ENCODE results near the gene STK24.

Gene STK24

DNA sequence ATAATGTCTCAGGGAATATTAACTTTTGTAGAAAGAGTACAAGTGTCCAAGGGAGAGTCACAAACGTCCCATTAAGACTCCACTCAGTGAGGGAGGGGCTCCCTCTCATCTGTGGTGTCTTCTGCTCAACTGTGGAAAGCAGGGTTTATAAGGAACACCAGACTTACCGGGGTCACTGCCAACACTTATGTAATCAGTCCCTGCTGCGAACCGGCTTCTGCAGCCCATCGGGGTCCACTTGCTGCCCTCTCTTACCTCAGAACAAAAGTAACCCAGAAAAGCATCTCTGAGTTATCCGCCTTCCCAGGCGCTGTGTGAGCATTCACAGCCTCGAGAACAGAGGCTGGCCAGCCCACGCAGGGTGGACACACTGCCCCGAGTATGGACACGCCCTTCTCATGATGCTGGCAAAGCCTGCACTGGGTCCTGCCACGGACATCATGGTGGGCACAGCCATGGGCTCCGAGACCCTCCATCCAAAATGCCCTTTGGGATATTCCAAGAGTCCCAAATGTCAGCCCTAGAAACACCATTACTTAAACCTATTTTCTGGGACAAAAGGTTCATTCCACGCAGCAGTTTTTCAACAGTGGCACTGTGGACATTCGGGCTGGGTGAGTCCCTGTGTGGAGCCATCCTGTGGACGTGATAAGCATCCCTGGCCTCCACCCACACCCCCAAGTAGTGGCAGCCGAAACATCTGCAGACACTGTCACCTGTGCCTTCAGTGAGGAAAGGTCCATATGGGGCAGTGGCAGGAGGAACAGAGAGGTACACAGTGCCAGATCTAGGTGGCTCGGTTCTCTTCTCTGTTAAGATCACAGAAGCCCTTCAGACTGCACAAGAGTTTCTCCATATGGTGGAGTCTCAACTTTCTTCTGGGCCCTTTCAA lies 63.9 kb downstream of the STK24 start:
- DNase-seq (ENCODE audit: low read depth, low spot score): no peak

DNA sequence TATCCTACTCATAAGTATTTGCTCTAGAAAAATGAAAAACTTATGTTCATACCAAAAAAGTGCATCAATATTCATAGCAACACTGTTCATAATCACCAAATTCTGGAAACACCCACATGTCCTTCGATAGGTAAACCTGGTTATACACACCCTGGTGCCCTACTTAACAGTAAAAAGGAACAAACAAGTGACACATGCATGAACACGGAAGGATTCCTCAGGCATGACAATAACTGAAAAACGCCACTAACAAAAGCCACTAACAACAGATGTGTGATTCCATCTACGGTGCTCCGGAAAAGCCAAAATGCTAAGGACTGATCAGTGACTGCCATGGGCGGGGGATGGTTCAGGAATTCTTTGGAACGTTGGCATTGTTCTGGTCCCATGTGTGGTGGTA lies 65.5 kb downstream of the STK24 start:
- no peak for DNase-seq (ENCODE audit: low read depth, low spot score)

DNA sequence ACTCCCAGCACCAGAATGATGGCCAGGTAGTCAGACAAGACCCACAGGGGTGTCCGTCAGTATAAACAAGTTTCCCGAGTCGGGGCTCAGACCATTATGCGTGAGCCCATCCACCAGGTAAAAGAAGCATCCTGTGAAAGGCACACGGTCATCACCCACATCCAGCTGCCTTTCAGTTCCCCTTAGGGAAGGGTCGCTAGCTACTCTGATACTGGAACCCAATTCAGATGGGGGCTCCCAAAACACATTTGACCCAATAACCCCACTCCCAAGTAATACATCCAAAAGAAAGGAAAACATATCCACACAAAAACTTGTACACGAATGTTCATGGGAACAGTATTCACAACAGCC lies 66.8 kb downstream of the STK24 start:
- no peak for DNase-seq (ENCODE audit: low read depth, low spot score)

DNA sequence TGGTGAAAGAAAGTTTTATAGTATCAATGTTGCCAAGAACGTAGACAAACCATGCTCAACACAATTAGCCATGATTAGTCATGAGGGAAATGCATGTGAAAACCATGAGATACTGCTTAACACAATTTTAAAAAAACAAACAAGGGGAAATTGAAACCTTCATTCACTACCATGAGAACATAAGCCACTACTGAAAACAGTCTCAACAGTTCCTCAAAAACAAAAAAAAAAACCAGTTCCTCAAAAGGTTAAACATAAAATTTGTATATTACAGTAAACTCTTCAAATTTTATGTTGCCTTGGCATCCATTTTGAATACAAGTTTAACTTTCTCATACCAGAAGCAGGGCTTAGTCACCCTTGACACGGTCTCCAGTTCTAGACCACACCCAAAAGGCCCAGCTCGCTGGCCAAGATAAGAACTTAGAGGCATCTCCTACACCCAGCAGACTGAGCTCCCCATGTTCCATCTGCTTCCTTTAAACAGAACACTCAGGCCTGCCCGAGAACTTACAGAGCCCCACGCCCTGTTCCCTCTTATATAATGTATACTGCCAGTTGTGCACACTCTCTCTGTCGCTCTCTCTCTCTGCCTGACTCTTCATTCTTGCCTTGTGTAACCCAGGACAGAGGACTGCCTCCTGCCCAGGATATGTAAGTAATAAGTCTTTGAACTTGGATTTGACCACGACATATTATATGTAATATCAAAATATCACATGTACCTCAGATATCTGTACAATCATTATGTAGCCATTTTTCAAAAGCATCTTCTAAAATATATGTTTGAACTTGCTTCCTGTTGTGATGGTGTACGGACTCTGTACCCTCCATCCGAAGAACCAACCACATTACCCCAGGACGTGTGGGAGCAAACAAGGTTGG lies 67.4 kb downstream of the STK24 start:
- DNase-seq (ENCODE audit: low read depth, low spot score): no peak

DNA sequence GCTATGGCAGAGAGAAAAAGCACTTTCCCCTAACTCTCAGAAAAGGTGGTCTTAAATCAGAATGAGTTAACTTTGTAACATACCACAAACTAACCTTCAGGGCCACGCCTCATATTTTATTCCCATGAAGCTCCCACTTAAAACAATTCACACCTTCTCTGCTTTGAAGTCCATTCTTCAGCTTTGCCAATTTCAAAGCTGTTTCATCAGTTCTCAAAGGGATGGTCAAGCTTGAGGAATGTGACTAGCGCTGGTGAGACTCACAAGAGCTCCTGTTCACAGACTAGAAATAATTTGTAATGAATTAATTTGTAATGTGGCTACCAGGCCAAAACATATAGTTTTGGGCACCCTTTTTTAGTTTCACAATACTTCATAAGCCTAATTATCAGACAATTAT lies 68.2 kb downstream of the STK24 start:
- DNase-seq (ENCODE audit: low read depth, low spot score): no peak

DNA sequence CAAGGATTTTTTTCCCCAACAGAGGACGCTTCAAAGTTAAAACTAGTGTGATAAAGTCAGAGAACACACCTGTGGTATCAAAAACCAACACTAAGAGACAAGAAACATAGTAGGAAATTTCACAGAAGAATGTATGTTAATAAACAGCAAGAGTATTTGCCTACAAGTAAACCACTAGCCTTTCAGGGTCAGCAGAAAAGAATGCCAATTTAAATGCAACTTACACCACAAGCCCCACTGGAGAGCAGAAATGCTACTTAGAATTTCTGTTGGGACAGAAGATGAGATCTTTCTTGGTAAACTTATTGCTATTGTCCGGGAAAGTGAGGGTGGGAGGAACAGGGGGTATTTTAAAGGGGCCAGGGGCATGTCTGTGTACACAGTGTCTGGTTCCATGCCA lies 68.6 kb downstream of the STK24 start:
- DNase-seq (ENCODE audit: low read depth, low spot score): no peak

DNA sequence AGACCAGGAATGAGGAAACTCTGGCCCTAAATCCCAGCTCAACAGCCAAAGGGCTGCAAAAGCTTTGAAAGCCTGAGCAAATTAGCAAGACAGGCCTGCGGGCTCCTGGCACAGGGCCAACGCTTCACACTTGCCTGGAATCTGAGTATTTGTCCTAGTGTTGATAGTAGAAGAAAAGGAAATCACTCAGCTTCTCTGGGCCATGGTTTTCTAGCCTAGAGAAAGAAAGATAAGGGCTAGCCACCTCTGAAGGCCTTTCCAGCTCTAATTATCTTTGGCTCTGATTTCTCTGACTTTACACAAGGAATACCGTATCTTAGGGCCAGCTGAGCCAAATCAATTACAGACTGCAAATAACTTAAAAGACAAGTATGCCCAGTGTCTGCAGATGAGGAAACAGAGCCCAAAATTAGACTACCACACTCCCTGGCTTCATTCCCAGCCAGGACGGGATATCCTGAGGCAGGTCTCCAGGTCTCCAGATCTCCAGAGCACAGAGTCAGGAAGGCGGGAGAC lies 69.6 kb downstream of the STK24 start:
- no peak for DNase-seq (ENCODE audit: low read depth, low spot score)

DNA sequence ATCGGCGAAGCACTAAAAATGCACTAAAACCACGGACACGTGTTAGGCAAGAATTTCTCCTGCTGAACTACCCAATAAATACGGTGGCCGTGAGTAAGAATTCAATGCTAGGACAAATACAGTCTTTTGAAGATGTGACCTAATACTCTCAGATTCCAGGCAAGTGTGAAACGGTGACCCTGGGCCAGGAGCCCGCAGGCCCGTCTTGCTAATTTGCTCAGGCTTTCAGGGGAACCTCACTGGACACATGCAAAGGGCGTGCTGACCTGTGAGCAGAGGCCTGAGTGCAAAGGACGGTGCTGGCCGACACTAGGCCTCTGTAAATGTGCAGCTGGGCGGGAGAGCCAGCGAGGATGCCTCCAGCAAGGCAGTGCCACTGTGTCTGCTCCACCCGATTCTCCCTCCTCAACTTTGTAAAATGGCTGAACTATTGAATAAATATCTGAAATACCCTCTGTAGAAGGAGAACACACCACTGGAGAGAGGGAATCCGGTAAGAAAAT lies 70.1 kb downstream of the STK24 start:
- no peak for DNase-seq (ENCODE audit: low read depth, low spot score)

DNA sequence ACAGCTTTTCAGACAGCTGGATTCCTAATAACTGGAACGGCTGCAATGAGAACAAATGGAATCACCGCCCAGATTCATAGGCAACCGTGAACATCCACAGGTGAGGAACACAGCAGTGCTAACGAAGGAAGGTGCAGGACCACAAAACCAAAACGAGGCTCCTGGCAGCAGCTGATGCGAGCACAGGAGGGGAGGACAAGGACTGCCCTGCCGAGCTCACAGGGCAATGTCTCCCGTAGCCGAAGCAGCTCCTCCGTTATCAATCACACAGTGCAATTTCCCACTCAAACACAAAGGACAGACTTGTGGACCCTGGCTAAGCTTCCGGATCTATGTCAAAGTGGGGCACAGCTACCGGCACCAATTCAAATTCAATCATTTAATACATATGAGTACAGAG lies 70.6 kb downstream of the STK24 start:
- no peak for DNase-seq (ENCODE audit: low read depth, low spot score)

DNA sequence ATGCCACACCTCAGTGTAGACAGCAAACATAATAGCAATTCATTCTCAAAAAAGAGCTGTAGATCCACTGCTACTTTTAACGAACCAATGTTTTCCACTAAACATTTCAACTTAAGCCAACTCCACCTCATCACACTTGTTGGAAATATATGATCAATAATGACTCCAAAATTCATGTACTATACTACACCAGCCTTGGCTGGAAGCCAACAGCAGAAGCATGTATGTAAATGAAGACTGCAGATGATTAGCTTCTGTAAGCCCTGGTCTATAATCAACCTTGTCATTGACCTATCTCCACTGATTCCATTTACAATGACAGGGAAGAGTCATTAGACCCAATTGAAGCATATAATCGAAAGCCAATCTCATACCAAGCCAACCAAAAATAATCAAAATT lies 71.7 kb downstream of the STK24 start:
- DNase-seq (ENCODE audit: low read depth, low spot score): no peak

DNA sequence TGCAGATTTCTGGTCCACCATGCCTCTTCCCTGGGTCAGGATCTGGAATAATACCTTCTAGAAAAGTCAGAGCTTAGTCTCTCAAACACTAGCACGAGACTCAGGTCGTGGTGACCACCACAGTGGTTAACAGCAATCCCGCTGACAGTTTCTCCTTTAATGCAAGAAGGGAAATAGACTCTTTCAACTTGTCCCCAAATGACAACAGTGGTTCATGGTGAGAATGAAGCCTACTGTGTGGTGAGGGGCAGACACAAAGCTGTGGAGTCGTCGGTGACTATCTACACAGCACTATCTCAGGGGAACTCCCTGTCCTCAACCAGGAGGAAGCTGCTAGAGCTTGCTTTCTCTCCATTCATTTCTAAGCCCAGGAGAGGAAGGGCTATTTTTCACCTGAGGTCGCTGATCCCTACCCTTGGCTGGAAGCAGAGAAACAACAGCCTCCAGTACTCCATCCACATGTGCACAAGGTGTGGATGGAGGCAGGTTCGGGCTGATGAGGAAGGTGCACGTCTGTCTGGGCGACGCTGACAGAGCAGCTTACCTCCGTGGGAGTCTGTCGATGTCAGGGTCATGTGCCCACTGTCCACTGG lies 72.4 kb downstream of the STK24 start:
- DNase-seq (ENCODE audit: low read depth, low spot score): no peak

DNA sequence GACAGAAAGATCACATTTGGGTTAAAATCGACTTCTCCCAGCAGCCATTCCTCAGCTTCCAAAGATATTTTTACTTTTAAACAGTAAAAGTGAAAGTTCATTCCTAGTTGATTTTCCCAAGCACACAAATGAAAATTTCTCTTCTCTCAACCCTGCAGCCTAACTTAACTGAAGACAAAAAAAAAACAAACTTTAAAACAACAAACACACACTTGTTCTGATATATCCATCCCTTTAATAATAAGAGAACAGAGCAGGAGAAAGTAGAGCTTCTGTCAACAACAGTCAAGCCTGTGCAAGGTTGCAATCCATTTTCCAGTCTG lies 72.9 kb downstream of the STK24 start:
- no peak for DNase-seq (ENCODE audit: low read depth, low spot score)

DNA sequence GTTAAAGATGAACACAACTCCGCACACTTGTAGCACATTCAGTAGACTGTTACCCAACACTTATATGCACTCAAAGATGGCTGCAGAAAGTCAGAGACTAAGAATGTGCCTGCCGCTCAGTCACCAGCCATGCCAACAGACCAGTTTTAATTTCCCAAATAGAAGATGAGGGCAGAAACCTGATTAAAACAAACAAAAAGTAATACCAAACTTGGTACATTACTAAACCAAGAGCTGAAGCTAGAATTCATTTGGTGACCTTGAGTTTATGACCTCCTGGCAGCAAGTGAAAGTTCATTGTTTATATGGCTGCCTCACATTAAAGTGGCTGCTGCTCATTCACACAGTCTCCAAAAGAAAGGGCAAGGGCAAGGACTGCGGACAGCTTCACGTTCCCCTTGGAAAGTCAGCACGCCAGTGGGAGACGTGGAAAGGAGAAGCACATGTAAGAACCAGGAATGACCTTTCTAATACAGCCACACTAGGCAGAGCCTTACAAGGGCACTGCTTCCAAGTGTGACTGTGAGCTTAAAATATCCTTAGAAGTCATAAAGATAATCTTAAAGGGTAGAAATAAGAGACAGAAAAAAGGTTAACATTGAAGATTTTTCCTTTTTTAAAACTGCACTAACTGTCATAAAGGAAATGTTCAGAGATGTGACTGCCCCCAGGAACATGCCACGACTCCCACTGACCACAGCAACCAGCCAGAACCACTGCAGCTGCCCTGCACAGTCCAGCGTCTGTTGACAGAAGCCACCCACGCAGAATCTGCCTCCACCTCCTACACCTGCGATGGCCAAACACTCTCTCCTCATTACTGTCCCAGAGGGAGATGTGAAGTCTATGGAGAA lies 73.5 kb downstream of the STK24 start:
- no peak for DNase-seq (ENCODE audit: low read depth, low spot score)

DNA sequence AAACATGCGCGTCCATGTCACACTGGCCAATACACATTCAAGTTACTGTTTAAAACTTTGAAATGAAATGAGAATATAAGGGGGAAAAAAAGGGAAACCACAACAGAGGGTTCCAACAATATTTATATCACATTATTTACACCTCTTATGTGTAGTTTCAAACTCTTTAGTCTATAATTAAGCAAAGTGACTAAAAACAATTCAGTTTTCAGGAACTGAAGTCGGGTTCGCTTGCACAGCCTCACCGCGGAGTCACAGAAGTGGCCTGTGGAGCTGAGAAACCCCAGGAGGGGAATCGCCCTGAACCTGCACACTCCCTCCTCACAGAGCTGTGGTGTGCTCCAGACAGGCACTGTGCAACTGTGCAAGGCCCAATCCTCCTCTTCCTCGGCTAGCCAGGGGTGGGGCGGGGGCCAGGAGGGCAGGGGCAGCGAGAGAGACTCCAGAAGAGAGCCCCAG lies 75.9 kb downstream of the STK24 start:
- no peak for DNase-seq (ENCODE audit: low read depth, low spot score)

DNA sequence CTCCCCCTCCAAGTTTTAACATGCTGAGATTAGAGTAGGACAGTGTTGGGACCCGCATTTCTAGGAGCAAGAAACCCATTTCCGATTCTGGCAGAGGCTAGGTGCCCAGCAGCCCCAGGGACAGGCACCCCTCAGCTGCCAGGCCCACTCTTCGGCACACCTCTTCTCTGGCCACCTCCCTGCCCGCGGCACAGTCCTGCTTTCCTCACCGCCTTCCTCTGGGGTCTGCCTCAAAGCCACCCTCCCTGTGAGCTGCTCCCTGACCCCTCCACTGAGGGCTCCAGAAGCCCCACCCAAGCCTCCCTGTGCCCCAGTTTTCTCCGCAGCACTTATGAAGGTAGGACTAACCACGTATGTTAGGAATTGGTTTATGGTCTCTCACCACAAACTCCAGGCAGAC lies 79.9 kb downstream of the STK24 start:
- no peak for DNase-seq (ENCODE audit: low read depth, low spot score)

DNA sequence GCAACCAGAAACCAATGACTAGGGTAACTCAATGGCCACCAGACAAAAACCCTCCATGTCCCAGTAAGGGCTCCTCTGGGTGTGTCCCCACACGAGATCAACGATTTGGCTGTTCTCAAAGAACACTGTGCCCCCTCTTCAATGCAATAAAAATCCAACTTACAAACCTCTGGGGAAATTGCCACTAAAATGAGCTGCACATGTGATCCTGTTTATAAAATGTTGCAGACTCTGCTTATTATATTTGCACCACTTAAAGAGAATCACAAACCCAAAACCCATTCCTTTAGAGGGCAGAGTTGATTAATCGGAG lies 80.5 kb downstream of the STK24 start:
- no peak for DNase-seq (ENCODE audit: low read depth, low spot score)

DNA sequence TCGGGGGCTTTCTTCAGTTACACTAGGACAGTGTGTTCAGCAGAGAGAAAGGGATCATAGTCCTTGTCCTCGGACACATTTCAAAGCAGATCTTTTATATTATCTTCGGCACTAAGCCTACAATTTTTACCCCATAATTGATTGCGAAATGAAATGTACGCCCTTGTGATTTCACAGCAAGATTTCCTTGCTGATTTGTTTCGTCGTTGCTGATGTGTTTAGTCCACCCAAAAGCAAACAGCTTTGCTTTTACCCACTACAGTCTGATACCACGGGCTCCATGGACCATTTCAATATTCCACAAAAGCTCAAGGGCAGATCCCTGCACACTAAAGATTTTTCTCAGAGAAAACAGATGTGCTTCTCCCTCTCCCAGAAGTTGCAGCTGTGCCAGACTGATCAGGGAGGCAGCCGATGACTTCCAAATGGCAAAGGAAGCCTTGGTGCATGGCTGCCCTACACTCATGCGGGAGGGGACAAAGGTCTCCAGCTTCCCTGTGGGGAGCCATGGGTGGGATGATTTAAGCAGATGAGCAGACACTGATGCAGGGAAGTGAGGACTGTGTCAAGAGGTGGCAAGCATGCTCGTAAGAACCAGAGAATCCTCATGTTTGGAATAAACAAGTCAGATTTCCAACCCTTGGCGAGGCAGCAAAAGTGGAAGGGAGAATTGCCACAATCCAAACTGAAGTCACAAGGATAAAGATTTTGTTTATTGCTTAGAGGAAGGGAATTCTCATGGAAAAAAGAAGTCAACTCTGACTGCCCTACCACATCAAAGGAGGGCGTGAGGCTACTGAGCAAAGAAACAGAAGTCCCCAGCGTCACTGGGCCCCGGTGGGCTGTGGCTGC lies 81.1 kb downstream of the STK24 start:
- no peak for DNase-seq (ENCODE audit: low read depth, low spot score)

DNA sequence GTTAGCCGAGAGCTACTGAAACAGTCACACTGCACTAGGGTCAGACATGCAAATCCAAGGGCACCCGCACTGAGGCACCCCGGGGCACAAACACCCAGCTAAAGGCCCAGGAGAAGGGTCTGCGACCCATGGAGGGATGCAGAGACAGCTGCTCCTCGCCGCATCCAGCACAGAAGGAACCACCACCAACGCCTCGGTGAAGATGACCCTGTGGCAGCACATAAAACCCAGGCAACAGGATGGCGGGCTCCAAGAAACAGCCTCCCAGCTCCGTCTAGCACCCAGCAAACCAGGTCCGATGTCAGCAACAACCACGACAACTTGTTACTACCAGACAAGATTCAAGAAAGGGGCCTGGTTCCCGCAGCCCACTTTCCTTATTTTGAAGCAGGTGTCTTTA lies 82.1 kb downstream of the STK24 start:
- DNase-seq (ENCODE audit: low read depth, low spot score): no peak

DNA sequence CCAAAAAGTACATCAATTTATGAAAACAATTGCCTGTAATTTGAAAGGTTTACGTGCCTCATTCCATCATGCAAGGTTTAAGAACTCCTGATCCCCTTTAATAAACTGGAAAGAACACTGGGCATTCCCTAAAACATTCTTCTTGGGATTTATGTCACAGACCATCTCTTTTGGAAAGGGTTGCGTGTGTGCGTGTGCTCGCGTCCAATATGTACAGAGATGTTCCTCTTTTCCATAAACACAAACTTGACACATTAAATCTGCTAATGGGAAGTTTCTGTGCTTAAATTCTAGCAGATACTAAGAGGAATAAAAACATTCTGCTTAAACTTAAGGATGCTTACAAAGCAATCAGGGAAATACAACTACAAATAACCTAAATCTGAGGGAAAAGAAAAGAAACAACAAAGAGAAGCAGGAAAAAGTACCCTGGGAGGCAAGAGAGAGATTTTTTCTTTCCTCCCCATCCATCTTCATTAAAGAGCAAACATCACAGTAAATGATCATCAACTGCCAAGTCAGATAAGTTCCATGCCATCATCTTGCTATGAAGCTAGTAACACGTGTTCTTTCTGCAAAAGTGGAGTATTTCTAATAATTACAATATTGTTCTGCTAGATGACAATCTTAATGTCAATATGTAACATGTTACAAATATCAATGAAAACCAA lies 83.7 kb downstream of the STK24 start:
- DNase-seq (ENCODE audit: low read depth, low spot score): no peak
